ENCODE data around the gene KIAA0040.
A peak's percentile ranks its signal among the peaks of the same experiment; 100 is the strongest.

KIAA0040 gene

GRCh38 chr1:175192630-175193526 lies at the start of gene KIAA0040:
KIAA0040 (minus strand) TSS chr1:175192776; CDS start chr1:175161013, 31,763 bp downstream.
- peak; percentile 59 to 68 (median 65) for DNase-seq

GRCh38 chr1:175237389-175237788 lies 44.8 kb upstream of the KIAA0040 start:
- DNase-seq, result no peak

- DNase-seq, result no peak
Measured at GRCh38 chr1:175234639-175235038, 42.1 kb upstream of the KIAA0040 start.

- DNase-seq, result no peak
Measured at GRCh38 chr1:175232335-175232734, 39.8 kb upstream of the KIAA0040 start.

GRCh38 chr1:175225805-175226129 lies 33.2 kb upstream of the KIAA0040 start:
- DNase-seq, result no peak

- no peak for DNase-seq
Measured at GRCh38 chr1:175222296-175222938, 29.8 kb upstream of the KIAA0040 start.

- DNase-seq, result no peak
Measured at GRCh38 chr1:175221557-175222175, 29.1 kb upstream of the KIAA0040 start.

GRCh38 chr1:175220853-175221556 lies 28.4 kb upstream of the KIAA0040 start:
- DNase-seq, result no peak

GRCh38 chr1:175219774-175220173 lies 27.2 kb upstream of the KIAA0040 start:
- no peak for DNase-seq

- no peak for DNase-seq
Measured at GRCh38 chr1:175218786-175219434, 26.3 kb upstream of the KIAA0040 start.

- peak in 2 of 3 experiments; percentile 37 to 56 for DNase-seq
Measured at GRCh38 chr1:175217721-175218531, 25.4 kb upstream of the KIAA0040 start.

GRCh38 chr1:175216444-175216843 lies 23.9 kb upstream of the KIAA0040 start:
- peak in 1 of 3 experiments; percentile 66 for DNase-seq

GRCh38 chr1:175211656-175212055 lies 19.1 kb upstream of the KIAA0040 start:
- DNase-seq, result no peak

- no peak for DNase-seq
Measured at GRCh38 chr1:175210744-175211143, 18.2 kb upstream of the KIAA0040 start.

GRCh38 chr1:175209493-175209921 lies 16.9 kb upstream of the KIAA0040 start:
- no peak for DNase-seq

- DNase-seq, result peak; percentile 50 to 84 (median 51)
Measured at GRCh38 chr1:175208773-175209492, 16.4 kb upstream of the KIAA0040 start.

GRCh38 chr1:175207971-175208370 lies 15.4 kb upstream of the KIAA0040 start:
- DNase-seq, result peak; percentile 81 to 99 (median 81)

GRCh38 chr1:175206687-175207086 lies 14.1 kb upstream of the KIAA0040 start:
- peak in 2 of 3 experiments; percentile 10 to 64 for DNase-seq

- DNase-seq, result no peak
Measured at GRCh38 chr1:175204330-175204729, 11.8 kb upstream of the KIAA0040 start.

- DNase-seq, result no peak
Measured at GRCh38 chr1:175203570-175204068, 11.0 kb upstream of the KIAA0040 start.
